AG08396 (cell line): ENCODE results near the gene TMEM72.

Source experiments
- DNase-seq: peaks from one replicate; pipeline ENCODE4 v3.0.0; 2012; ENCODE audit warnings: low spot score, mixed read lengths

The TMEM72 gene

DNA sequence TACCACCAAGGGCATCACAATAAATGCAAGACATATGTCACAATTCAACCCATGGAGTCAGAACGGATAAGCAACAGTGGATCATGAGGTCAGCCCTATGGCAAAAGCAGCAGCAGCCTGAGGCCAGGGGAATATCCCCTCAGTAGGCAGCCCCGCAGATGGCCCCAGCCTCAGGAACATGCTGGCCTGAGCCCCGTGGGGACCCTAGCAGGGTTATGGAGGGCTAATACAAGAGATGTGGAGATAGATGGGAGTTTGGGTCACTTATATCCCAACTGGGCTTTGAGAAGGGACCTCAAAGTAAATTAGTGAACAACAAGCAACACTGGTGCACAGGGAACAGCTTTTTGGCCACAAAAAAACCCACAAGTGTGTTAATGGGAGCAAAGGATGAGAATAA is 9.1 kb downstream of the TMEM72 start:
- DNase-seq = no peak

- DNase-seq = no peak
These were observed 9.9 kb downstream of the TMEM72 start for GRCh38 chr10:44921061-44921460.

DNA sequence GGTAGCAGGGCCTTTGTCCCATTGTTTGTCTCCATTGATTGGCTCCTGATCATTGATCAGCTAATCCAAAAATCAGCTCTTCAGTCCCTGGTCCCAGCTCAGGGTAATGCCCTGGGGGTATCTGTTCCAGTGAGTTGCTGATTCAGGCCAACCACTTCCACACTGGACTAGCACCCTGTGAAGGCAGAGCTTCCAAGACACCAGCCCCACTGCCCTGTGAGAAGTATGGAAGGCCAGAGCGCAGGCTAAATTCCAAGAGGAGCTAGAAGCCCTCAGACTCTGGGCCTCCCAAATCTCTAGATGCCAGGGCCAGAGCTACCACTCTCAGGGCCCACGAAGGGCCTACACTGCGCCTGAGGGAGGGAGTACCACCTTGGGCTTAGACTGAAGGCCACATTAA is 10.4 kb downstream of the TMEM72 start:
- DNase-seq = no peak

DNA sequence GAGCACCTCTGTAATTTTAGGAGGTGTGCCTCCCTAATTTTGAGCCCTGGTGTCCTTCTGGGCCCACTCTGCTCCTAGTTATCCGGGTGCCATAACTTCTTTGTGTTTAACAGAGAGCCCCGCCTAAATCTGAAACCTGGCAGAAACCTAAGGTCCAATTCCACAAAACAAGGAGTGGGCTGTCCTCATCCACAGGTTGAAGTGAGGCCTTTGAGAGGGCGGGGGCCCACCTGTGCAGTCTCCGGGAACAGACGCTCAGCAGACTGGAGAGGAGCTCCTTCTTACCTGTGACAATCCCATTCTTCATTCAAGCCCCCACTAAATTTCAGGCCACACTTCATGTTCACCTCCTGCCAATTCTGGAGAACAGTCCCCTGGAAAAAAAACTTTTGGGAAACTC is 10.9 kb downstream of the TMEM72 start:
- DNase-seq = no peak

GRCh38 chr10:44922796-44923545 is 11.8 kb downstream of the TMEM72 start:
- no peak for DNase-seq

- DNase-seq = no peak
These were observed 12.5 kb downstream of the TMEM72 start for GRCh38 chr10:44923611-44924010.

- no peak for DNase-seq
These were observed 13.3 kb downstream of the TMEM72 start for GRCh38 chr10:44924261-44925040.

GRCh38 chr10:44925224-44925623 is 14.1 kb downstream of the TMEM72 start:
- no peak for DNase-seq

- DNase-seq = no peak
These were observed 14.9 kb downstream of the TMEM72 start for GRCh38 chr10:44925811-44926750.

- no peak for DNase-seq
These were observed 15.7 kb downstream of the TMEM72 start for GRCh38 chr10:44926751-44927351.

DNA sequence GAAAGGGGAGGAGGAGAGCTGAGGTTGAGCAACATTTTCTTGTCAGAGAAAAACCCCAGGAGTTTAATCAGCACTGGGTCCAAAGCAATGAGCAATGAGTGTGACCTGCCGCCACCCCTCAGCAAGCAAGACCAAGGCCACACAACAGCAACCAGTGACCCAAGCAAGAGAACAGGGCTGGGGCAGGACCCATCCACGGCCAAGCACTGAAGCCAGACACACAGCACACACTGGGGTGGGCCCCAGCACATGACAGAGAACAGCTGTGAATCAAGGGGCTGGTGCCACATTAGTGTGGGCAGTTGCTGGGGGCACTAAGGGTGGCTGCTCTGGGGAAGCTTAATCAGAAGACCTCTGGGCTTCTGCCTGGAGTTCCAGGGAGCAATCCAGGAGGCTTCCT is 16.2 kb downstream of the TMEM72 start:
- no peak for DNase-seq

DNA sequence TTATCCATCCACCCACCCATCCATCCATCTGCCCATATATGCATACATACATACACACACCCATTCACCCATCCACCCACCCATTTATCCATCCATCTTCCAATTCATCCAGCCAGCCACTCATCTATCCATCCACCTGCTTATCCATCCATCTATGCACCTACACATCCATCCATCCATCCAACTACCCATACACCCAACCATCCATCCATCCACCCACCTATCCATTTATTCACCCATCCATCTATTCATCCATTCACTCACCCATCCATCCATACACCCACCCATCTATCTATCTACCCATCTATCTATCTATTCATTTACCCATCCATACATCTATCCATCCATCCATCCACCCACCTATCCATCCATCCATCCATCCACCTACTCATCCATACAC is 17.3 kb downstream of the TMEM72 start:
- no peak for DNase-seq

GRCh38 chr10:44929356-44930255 is 18.5 kb downstream of the TMEM72 start:
- no peak for DNase-seq

DNA sequence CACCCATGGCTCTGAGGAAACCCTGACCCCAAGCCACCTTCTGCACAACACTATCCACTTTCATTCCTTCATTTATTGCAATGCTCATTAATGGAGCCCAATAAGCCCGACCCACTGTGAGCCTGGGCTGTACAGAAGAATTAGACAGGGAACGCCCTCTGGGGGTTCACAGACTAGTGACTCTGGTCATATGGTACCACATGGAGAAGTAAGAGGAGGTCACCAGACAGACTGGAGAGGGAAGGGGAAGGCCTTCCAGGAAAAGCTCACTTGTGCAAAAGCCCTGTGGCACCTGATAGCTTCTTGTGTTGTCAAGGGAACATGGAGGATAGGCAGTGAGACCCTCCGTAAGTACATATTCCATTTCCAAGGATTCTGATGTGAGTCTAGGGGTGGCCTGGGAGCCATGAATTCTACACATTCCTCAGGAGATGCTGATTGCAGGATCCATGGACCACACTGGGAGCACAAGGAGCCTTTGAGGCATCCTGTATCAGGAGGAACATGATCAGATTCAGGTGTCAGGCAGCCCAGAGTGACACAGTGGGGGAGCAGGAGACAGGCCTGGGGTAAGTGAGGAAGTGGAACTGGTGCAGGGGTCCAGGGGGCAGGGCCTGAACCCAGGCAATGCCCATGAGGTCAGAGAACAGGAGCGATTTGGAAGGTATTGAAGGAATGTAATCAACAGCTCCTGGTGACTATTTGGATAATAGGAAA is 19.9 kb downstream of the TMEM72 start:
- no peak for DNase-seq

DNA sequence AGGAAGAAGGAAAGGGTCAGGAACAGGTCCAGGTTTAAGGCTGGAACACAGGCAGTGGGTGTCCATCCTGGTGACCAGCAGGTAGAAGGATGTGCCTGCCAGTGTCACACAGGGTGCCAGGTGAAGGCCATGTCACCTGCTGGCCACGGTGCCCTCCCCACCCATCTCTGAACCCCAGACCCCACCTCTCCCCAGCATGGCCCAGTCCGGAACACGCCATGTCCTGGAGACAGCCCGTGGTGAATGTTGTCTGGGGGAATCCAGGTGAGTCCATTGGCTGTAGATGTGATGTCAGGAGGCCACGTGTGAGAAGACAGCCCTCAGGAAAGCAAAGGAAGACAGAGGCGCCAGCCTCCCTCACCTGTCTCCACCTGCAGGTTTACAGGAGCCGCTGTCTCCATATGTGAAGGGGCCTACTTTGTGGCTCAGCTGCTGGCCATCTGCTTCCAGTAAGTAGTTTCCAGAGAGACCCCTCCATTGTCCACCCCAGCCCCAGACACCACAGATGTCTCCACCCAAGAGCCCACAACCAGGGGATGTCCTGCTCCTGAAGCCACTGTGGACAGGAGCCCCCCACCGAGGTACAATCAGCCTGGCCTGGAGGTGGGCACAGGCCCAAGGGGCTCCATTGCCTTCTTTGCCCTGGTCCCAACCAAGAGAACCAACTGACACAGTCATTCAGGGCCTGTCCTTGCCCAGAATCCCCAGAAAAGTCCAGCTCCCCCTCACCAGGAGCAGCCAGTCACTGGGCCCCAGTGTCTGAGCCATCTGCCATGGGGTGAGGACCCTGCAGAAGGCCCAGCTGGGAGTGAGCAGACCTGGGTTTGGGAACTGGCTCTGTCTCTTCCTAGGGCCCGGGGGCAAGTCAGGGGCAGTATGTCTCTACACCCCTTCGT is 20.7 kb downstream of the TMEM72 start:
- DNase-seq = no peak

- peak; percentile 79 for DNase-seq
These were observed 21.6 kb downstream of the TMEM72 start for GRCh38 chr10:44932517-44933450.

- DNase-seq = no peak
These were observed 22.5 kb downstream of the TMEM72 start for GRCh38 chr10:44933451-44934321.
